Hypothalamus (tissue), 51 donors: Measurements from ENCODE around the gene PPM1J.

Experiments
- DNase-seq, 51 donors: peaks; one replicate each; lab custom pipeline; 2025; lab: John Stamatoyannopoulos, UW

Gene PPM1J

DNA sequence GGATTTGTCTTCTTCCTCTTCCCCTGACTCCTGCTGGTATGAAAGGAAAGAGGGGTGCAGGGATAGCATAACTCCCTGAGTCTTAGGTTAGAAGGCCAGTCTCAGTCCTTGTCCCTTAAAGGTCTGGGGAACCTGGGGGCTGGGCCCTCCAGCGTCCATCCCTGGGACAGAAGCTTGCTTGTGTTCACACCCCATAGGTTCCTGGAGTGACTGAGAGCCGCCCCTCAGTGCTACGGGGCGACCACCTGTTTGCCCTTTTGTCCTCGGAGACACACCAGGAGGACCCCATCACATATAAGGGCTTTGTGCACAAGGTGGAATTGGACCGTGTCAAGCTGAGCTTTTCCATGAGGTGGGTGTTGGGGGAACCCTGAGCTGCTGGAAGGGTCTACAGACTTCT is 21.3 kb downstream of the PPM1J start:
- DNase-seq: no peak

GRCh38 chr1:112692681-112693080 is 22.5 kb downstream of the PPM1J start:
- no peak for DNase-seq

DNA sequence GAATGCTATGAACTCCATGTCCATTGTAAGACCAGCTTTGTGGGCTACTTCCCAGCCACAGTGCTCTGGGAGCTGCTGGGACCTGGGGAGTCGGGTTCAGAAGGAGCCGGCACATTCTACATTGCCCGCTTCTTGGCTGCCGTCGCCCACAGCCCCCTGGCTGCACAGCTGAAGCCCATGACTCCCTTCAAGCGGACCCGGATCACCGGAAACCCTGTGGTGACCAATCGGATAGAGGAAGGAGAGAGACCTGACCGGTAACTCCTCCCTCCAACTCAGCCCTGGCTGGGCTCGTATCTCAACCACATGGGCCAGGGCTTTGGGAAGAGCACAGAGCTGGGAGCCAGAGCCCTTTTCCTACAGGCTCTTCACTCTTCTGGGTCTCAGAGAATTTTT is 25.3 kb downstream of the PPM1J start:
- no peak for DNase-seq

DNA sequence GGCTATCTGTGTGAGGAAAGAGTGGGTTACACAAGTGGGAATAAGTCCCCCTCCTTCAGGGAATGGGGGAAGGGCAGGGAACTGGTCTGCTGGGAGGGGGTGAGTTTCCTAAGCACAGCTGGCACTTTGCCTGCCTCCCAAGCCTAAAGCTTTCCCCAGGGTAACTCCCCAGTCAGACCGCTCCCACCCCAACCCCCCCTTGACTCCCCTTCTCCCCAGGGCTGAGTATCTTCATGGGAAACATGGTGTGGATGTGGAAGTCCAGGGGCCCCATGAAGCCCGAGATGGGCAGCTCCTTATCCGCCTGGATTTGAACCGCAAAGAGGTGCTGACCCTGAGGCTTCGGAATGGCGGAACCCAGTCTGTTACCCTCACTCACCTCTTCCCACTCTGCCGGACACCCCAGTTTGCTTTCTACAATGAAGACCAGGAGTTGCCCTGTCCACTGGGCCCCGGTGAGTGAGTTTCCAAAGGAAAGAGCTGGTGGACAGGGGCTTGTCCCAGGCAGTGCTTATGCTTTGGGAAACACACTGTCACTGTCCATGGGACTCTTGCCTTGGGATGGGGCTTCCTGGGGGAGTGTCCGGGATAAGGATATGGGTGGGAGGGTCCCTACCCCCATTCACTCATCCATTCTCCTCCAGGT is 25.8 kb downstream of the PPM1J start:
- DNase-seq: no peak

GRCh38 chr1:112688781-112689193 is 26.3 kb downstream of the PPM1J start:
- DNase-seq: no peak

DNA sequence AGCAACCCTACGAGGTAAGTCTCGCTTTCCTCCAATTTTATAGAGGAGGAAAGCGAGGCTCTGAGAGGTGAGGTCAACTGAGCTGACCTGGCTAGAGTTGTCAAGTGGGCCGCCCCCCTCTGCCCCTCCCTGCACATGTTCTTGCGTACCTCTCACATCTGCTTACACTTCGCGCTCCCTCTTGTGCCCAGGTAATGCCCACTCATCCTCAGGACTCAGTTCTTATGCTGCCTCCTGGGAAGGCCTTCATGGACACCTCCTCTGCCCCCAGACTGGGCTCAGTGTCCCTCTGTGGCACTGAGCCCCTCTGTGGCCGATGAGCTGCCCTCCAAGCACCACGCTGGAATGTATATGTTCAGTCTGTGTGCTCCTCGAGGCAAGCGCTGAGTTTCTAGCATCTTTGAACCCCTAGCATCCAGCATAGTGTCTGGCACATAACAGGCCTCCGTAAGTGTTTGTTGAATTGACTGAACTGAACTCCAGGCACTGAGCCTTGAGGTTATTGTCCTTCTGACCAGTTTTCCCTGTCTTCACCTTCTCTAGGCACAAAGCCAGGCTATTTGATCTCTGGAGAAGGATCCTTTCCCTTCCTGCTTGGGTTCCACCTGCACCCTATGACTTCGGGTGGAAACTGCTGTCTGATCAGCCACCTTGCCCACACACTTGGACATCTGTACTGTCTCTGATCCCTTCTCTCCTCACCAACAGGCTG is 27.2 kb downstream of the PPM1J start:
- no peak for DNase-seq

GRCh38 chr1:112687361-112687760 is 27.8 kb downstream of the PPM1J start:
- no peak for DNase-seq

DNA sequence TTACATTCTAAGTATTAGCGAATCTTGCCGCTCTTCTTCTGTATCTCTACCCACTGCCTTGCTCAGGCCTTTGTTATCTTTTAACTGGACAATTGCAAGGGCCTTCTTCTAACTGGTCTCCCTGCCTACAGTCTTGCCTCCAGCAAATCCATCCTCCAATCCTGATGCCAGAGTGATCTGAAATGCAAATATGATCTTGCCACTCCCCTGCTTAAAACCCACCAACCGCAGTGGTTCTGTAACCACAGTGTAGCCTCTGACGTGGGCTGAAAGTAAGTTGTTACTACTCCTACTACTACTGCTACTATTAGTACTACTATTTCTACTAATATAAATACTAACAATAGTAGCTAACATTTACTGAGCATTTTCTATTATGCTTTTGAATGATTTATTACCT is 28.3 kb downstream of the PPM1J start:
- no peak for DNase-seq

DNA sequence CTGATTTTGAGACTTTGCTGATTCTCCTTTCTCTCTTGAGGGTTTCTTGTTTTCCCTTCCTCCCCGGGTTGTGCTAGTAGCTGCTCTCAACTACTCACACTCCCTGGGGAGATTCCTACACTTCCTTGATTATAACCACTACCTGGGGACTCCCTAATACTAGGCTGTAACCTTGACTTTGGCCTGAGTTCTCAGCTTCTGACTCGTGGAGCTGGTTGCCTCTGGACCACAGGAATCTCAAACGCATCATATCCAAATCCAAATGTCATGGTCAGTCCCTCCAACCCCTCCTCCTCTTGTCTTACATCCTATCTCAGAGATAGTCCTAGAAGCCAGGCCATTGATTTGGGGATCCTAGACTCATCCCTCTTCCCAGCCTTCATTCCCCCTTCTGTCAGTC is 28.7 kb downstream of the PPM1J start:
- no peak for DNase-seq

GRCh38 chr1:112685913-112686312 is 29.2 kb downstream of the PPM1J start:
- no peak for DNase-seq

DNA sequence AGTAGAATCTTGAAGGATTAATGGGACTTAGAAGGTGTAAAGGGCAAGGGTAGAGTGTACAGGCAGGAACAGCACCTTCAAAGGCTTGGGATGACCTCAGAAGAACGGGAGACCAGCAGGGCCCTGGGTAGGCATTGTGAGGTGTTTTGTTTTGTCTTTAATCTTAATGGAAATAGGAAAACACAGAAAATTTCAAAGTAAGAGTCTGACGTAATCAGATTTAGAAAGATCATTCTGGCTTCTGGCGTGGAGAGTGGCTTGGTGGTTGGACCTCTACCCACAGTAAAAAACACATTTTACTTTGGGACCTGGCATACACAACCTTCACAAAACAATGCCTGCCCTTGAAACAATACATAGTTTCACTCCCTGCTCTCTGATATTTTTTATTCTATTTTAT is 36.5 kb downstream of the PPM1J start:
- no peak for DNase-seq

DNA sequence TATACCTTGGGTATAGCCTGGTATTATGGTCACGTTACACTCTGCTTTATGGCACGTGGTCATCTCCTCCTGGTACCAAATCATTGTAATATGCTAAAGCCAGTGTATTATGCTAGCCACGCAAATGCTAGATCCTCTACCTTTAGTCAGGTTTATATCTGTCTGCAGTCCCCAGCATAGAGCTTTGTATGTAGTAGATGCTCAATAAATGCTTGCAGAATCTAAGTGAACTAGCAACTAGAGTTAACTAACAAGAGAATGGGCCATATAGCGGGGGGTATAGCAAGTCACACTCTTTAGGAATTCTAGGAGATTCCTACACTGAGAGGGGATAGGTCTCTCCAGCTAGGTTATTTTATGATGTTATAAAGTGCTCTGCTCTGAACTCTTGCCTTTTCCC is 37.6 kb downstream of the PPM1J start:
- DNase-seq: no peak

DNA sequence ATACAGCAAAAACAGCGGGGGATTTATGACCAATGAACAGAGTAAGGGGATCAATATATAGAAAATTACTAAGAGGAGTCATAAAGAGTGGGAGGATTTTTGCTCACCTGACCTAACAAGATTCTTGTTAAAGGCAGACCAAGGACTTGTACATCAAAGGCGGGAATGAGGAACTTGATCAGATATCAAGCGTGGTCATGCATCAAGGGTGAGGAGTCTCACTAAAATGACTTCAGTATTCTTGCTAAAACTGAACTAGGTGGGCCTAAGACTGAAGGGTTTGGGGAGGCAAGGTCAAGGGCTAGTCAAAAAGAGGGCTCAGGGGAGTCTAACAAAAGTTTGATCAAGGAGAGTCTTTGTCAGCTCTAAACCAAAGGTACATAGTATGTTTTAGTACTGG is 38.6 kb downstream of the PPM1J start:
- no peak for DNase-seq

DNA sequence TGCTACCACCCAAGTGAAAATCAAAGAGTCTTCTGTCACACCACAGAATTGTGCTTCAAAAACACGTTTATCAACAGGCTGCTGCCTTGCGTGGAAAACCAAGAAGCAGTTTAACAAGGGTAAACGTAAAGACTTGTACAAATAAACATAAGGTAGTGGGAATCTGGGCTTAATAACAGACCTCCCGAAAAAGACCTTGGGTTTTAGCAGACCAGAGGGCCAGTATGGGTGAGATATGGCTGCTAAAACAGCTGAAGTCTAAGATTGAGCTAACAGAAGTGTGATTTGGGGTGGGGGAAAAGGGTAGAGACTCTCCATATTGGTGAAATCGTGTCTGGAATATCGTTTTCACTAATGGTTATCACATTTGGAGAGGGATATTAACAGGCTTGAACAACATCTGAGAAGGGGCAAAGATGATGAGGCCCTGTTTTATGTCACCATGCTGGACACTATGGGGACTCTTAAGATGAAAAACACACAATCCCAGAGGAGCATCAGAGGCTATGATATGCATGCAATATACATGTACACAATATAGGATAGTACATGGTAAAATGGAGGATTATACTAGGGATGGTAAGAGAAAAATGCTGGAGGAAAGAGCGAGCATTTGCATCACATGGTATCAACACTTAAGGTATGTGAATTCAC is 39.3 kb downstream of the PPM1J start:
- peak in 1 of 51 donors; percentile 56 for DNase-seq

DNA sequence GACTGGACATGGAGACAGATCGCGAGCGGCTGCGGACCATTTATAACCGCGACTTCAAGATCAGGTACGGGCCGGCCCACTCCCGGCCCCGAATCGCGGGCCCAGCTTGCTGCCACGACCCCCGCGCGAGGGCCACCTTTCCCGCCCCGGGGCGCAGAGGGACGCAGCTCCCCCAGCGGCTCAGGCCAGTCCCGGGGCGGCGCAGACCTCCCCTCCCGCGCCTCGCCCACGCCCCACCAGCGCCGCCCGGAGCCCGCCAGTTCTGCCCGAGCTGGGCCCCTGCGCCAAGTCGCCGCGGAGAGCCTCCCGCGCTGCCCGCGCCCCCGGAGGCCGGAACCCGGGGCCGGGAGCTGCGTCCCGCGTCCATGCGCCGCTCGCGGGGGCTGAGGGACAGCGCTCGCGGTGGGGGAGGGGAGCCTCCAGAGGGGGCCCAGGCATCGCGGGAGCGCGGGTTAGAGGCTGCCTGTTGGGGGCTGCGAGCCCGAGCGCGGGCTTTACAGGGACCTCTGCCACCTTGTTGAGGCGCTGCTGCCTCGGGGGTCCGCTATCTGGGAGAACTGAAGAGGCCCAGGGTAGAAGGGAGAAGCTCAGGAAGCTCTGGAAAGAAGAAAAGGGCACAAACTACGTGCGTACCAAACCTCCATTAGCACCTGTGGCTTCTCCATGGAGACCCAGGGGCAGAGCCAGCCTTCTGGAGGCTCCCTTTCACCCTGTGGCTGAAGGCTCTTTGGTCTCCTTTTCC is 40.0 kb downstream of the PPM1J start:
- peak in 41 of 51 donors; percentile 14 to 84 (median 60) for DNase-seq

- DNase-seq: peak in 39 of 51 donors; percentile 15 to 84 (median 59)
These were observed 40.6 kb downstream of the PPM1J start, which contains the start of gene MOV10 for GRCh38 chr1:112674440-112674985. Gene MOV10 (plus strand): TSS chr1:112674659. CDS start chr1:112674913, 254 bp downstream.

DNA sequence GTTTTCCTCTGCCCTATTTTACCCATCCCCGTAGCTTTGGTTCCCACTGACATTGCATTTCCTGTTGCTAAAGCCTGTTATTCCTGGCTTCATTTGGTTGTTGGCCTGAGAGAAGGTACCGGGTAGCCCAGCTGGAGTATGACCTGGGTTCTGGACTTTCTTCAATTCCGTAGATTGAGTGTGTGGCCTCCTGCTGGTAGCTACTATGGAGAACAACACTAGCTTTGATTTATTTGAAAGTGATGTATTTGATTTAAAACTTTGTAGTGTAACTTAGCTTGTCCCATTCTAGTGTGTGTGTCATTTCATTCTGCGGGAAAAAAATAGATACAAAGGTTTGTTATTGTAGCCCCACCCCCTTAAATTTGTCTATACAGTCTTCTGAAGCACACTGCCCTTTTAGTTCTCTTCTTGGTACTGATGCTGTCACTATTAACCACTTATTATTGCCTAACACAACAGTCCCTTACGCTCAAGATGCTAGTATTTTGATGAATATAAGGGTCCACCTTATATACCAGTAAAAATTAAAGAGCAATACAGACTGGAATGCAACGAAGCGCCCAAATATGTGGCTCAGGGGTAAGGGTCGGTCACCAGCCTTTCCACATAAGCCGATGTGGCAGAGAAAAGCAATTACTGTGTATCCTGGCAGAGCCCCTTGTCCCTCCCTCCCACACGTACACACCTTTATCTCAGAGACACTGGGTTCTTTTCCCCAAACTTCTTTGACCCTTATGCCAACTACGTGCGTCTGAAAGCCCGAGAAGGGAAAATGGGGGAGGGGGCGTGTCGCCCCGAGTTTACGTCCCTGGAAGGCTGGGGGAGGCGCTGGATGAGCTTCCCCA is 41.3 kb downstream of the PPM1J start:
- peak in 10 of 51 donors; percentile 7 to 57 (median 33) for DNase-seq

- no peak for DNase-seq
These were observed 42.3 kb downstream of the PPM1J start for GRCh38 chr1:112672842-112673241.

DNA sequence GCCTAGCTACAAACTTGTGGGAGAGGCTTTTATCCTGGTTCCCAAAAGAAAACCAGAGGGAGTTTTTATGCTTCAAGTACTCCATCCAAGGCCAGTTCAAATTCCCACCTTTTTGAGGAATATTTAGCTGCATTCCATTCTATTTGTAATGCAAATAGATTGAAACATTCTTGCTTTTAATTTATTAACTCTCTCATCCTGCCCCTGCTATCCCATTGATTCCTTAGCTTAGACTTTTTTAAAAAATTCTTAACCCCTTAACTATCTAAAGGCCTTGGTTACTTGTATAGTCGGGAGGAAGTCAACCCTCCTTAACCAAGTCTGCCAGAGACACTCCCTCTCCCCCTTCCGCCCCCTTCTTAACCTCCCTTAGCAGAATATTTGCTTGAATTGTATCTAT is 43.1 kb downstream of the PPM1J start:
- DNase-seq: no peak

- no peak for DNase-seq
These were observed 48.2 kb downstream of the PPM1J start for GRCh38 chr1:112666946-112667345.
